CD4-positive, alpha-beta T cell (primary cell): ENCODE measurements around the gene MCTP1. TPM values are rescaled to one million over a fixed set of nuclear protein-coding genes. Genes with fewer than 3 reads are reported as not detected.

Source experiments
- ATAC-seq: fragments of 200-7000 bp; cut with Tn5 transposase; one replicate; pipeline ENCODE4 v1.10.0; 2022; ENCODE audit warnings: mild to moderate bottlenecking; ENCODE audit not compliant: poor library complexity
- CTCF ChIA-PET: fragments of 350-600 bp; sonication (Branson Sonifier 250); formaldehyde crosslinking; loops from one replicate; lab custom pipeline; 2021; ENCODE audit warnings: antibody characterized with exemption, inconsistent platforms; lab: Charles Lee
- POLR2A ChIA-PET: fragments of 350-600 bp; sonication (Branson Sonifier 250); formaldehyde crosslinking; loops from one replicate; lab custom pipeline; 2021; ENCODE audit warnings: antibody characterized with exemption, inconsistent platforms; lab: Charles Lee
- DNase-seq, 14 experiments: peaks; one replicate each; pipeline ENCODE4 v3.0.0-alpha.2; 2013 to 2020; ENCODE audit warnings: mixed read lengths in 2 of 14
- H3K27ac ChIP-seq, 2 donors: one replicate each; pipeline versions ENCODE4 v1.5.1 to v1.7.0; 2013; ENCODE audit warnings: low read length in 2 of 2, low read depth in 1 of 2, mild to moderate bottlenecking in 1 of 2
- H3K27me3 ChIP-seq, 2 experiments: 1 replicate in 1 of 2; 2 replicates in 1 of 2; pipeline versions ENCODE4 v1.6.1 to v1.7.0; 2013; ENCODE audit warnings: low read length in 2 of 2, control low read depth in 1 of 2, mild to moderate bottlenecking in 1 of 2, moderate library complexity in 1 of 2; ENCODE audit not compliant: insufficient read depth in 2 of 2, control insufficient read depth in 1 of 2
- H3K36me3 ChIP-seq: one replicate; pipeline ENCODE4 v1.6.1; 2013; ENCODE audit warnings: low read length, control low read depth; ENCODE audit not compliant: insufficient read depth
- H3K4me1 ChIP-seq: one replicate; pipeline ENCODE4 v1.6.1; 2013; ENCODE audit warnings: low read length, control low read depth; ENCODE audit not compliant: insufficient read depth
- H3K4me3 ChIP-seq: one replicate; pipeline ENCODE4 v1.5.1; 2013; ENCODE audit warnings: mild to moderate bottlenecking, low read length, moderate library complexity
- H3K9me3 ChIP-seq, 2 experiments: 1 replicate in 1 of 2; 2 replicates in 1 of 2; pipeline versions ENCODE4 v1.6.1 to v1.7.0; 2013; ENCODE audit warnings: low read length in 2 of 2, mild to moderate bottlenecking in 2 of 2, control low read depth in 1 of 2, moderate library complexity in 1 of 2; ENCODE audit not compliant: control insufficient read depth in 1 of 2, insufficient read depth in 1 of 2
- H3K27ac Mint-ChIP-seq: one replicate; pipeline ENCODE4 v1.8.0; 2020; ENCODE audit warnings: mixed read lengths
- H3K27me3 Mint-ChIP-seq: one replicate; pipeline ENCODE4 v1.8.0; 2021; ENCODE audit warnings: mixed read lengths
- H3K36me3 Mint-ChIP-seq: one replicate; pipeline ENCODE4 v1.8.0; 2021; ENCODE audit warnings: low read depth, mixed read lengths
- H3K4me1 Mint-ChIP-seq: one replicate; pipeline ENCODE4 v1.8.0; 2021; ENCODE audit warnings: low read depth, mixed read lengths
- H3K4me3 Mint-ChIP-seq: one replicate; pipeline ENCODE4 v1.8.0; 2020; ENCODE audit warnings: mild to moderate bottlenecking, mixed read lengths
- H3K9me3 Mint-ChIP-seq: one replicate; pipeline ENCODE4 v1.8.0; 2020; ENCODE audit warnings: mixed read lengths
- CTCF ChIP-seq: fragments of 200-600 bp; IDR thresholded peaks from one replicate; pipeline ENCODE4 v1.8.0; 2022; ENCODE audit warnings: antibody characterized with exemption, mild to moderate bottlenecking
- intact Hi-C, 2 experiments: fragments of 100-400 bp; cut with DNase I in 1 of 2; cut with micrococcal nuclease in 1 of 2; formaldehyde crosslinking; loops; one replicate each; pipeline versions ENCODE4 v1.15.1 to v1.9.0; 2023 to 2025; cut with DNase I, micrococcal nuclease
- total RNA-seq, 174 experiments: library from RNA in 2 of 174; stranded (reverse) in 2 of 174; gene quantifications; one replicate each; pipeline ENCODE4 v1.2.3 and lab custom pipeline; 2021 to 2026

MCTP1 gene
- total RNA-seq, 2 experiments from 2014 or later, result 2.1 to 2.7 TPM

DNA sequence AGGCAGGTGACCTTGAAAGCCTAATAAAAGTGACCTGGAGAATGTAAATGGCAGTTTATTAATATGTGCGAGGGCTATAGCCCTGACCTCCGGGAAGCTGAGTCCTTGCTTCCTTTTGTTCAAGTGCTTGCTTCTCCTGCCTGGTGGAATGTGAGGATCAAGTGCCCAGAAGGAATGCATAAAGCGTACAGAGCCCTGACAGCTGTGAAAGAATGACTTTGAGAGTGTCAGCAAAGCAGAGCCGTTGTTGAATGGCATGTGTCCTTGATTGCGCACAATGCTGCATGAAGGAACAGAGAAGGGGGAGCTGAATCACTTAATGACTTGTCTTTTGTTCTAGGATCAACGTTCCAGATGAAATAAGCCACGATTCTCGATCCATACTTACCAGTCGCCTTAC lies 533.4 kb downstream of the MCTP1 start:
- Histone ChIP-seq H3K4me1 (no peaks in the 10 kb centered on the region), H3K36me3 (no peaks in the 10 kb centered on the region), H3K27me3 (no peaks in the 10 kb centered on the region), H3K27ac (no peak overlapping the region), H3K4me3 (no peak overlapping the region), H3K9me3 (no peaks in the 10 kb centered on the region)
- ChIA-PET POLR2A (no interaction called here), CTCF (no interaction called here)
- Mint-ChIP-seq H3K36me3 (no peaks in the 10 kb centered on the region), H3K4me1 (no peaks in the 10 kb centered on the region), H3K27me3 (no peaks in the 10 kb centered on the region), H3K4me3 (no peak overlapping the region), H3K9me3 (no peaks in the 10 kb centered on the region), H3K27ac (no peak overlapping the region)
- DNase-seq (no peak), ATAC-seq (no peak)
- intact Hi-C loops, result no loop called here
- no peak for TF ChIP-seq CTCF

- Histone ChIP-seq H3K4me3 (no peak overlapping the region), H3K4me1 (no peaks in the 10 kb centered on the region), H3K36me3 (no peaks in the 10 kb centered on the region), H3K27ac (no peak overlapping the region), H3K27me3 (no peaks in the 10 kb centered on the region), H3K9me3 (no peaks in the 10 kb centered on the region)
- TF ChIP-seq CTCF, result no peak
- no peak for ATAC-seq
- no peak for DNase-seq
- no peak overlapping the region for H3K27ac Mint-ChIP-seq
- no peaks in the 10 kb centered on the region for H3K36me3 Mint-ChIP-seq
- H3K4me1 Mint-ChIP-seq, result no peaks in the 10 kb centered on the region
- intact Hi-C loops, result no loop called here
- no peaks in the 10 kb centered on the region for H3K27me3 Mint-ChIP-seq
- H3K9me3 Mint-ChIP-seq, result no peaks in the 10 kb centered on the region
- ChIA-PET CTCF (no interaction called here), POLR2A (no interaction called here)
- H3K4me3 Mint-ChIP-seq, result no peak overlapping the region
Observed at GRCh38 chr5:94750681-94751080, 534.2 kb downstream of the MCTP1 start.

DNA sequence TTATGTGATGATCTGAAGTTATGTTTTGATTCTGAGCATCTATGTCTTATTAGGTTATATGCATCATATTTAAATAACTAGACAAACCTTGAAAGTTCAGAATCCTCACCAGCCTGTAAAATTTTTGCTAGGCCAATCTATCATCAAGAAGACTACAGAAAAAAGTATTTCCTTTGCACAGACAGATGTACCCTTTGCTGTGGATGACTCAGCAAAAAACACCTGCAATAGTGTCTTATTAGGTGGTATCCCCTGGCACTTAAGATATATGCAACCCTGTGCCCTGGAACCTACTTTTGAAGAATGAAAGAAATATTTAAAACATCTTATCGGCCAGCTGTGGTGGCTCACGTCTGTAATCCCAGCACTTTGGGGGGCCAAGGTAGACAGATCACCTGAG lies 535.9 kb downstream of the MCTP1 start:
- ATAC-seq (no peak), DNase-seq (no peak)
- Histone ChIP-seq H3K36me3 (no peaks in the 10 kb centered on the region), H3K4me3 (no peak overlapping the region), H3K27ac (no peak overlapping the region), H3K27me3 (no peaks in the 10 kb centered on the region), H3K4me1 (no peaks in the 10 kb centered on the region), H3K9me3 (no peaks in the 10 kb centered on the region)
- TF ChIP-seq CTCF, result no peak
- intact Hi-C loops, result no loop called here
- Mint-ChIP-seq H3K4me1 (no peaks in the 10 kb centered on the region), H3K27me3 (peaks cover 4% of the 10 kb centered on the region), H3K4me3 (no peak overlapping the region), H3K36me3 (no peaks in the 10 kb centered on the region), H3K9me3 (no peaks in the 10 kb centered on the region), H3K27ac (no peak overlapping the region)
- POLR2A ChIA-PET, result no interaction called here
- CTCF ChIA-PET, result no interaction called here
